Activated CD4-positive, alpha-beta T cell treated with anti-CD3 and anti-CD28 coated beads, Interleukin-2, amount 50 U/mL, for 16 hours (primary cell): Measurements from ENCODE around the gene NSUN7.

Source experiments
- DNase-seq: peaks from one replicate; pipeline ENCODE4 v3.0.0-alpha.2; 2020

NSUN7 gene

DNA sequence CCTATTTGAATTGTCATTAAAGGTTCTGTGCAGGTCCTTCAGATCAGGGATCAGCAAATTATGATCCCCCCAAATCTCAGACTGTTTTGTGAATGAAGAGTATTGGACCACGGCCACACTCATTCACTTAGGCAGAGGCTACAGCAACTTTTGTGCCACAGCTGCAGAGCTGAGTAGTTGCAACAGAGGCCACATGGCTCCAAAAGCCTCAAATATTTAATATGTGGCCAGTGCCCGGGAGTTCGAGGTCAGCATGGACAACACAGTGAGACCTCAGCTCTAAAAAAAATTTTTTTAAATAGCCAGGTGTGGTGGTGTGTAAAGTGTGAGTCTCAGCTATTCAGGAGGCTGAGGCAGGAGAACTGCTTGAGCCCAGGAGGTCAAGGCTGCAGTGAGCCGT lies 100.7 kb downstream of the NSUN7 start:
- DNase-seq, result no peak

DNA sequence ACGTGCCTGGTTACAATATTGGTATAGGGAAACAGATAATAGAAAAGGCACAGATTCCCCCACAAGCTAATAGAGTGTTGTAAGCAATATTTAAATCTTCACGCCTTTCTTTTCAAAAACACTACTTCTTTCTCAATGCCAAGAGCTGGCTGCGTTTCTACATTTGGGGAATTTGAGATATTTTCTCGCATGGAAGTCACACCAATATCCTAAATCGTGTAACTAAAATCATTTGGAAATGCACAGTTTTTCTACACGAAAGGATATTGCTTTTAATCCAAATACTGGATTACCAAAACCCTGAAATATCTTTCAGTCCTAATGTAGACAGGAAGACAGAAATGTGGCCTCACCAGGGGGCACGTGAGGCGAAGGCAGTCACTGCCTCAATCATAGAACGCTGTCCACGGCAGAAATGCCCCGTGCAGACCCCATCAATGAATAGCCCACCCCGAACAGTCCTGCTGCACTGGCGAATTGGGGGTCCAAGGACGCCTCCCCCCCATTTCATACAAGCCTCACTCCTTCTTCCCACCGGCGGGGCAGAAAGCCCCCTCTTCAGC lies 106.6 kb downstream of the NSUN7 start:
- no peak for DNase-seq

DNA sequence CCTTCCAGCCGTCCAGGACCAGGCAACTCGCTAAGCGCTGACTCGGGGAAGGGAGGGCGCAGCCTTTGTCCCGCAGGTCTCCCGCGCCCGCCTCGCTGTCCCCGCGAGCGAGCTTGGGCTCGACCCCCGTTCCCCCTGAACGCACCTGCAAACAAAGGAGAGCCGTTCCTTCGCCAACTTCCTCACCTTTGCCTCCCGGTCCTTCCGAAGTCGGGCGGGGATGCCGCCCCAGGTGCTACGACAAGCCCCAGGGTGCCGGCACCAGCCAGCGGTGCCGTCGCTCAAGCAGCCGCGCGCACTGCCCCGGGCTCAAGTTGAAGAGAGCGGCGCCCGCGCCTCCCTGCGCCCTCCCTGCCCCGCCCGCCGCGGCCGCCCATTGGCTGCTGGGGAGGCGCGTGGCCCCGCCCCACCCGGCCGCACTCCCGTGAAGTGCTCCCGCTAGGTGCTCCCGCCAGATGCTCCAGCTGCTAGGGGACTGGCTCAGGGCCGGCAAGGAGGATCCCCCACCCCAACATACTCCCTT lies 107.1 kb downstream of the NSUN7 start:
- peak; percentile 49 for DNase-seq

DNA sequence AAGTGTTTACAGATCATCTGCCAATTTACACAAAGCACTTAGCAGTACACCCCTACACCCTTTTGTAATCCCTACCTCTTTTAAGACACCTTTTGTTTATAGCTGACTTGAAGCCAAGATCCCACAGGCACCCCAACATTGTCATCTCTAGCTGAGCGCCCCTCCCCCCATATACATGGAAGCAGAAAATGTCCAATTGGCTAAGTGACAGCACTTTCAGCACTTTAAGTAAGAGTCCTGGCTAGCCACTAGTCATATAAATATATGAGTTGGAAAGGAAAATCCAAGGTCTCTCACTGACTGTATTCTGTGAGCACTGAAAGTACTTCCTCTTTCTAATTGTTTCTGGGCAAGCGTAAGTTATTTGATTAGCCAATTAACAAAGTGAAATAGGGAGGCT lies 108.2 kb downstream of the NSUN7 start:
- no peak for DNase-seq

DNA sequence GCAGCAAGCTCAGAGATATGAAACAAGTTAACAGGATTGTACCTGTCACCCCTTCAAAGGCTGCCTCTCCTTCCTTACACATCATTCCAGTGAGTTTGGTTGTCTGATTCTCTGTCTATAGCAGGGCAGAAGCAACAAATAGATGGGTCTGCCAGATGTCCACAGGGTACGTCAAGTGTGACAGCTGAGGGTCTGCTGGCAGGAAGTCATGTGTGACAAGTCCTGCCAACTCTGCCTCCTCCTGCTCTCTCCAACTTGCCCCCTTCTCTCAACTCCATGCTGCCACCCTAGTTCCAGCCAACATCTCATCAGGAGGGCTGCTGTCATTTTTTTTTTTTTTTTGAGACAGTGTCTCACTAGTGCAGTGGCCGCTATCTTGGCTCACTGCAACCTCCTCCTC lies 109.2 kb downstream of the NSUN7 start:
- DNase-seq, result no peak
